ENCODE data around the gene KCNG2. TPM values are rescaled to one million over a fixed set of nuclear protein-coding genes. Genes with fewer than 3 reads are reported as not detected.

The KCNG2 gene
- total RNA-seq, 3 donors from 2014 or later (not counting 1 experiment from before 2014, with no cell fraction given), result not detected

DNA sequence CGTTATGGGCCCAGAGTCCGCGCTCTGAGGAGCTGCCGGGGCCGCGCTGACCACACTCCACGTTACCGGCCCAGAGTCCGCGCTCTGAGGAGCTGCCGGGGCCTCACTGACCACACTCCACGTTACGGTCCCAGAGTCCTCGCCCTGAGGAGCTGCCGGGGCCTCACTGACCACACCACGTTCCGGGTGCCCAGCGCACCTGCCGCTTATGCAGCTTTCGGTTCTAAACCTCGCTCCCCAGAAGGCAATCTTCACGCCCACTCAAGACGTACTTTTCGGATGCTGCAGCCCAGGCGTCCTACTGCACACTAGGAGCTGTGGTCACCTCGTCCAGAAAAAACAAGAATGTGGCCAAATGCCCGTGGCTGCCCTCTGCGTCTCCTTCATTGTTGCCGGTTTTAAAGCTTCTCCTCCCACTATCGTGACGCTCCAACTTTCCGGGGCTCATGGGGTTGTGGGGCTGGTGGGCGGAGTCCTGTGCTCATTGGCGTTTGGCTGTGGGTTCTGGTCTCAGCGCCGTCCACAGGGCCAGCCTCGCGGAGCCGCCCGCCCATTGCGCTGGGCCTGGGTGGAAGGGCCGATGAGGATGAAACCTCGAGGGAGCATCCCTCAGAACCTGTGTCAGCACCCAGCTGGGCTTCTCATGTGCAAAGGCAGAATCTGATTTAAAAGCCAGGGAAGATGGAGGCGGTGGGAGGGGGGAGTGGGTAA is 11.9 kb downstream of the KCNG2 start:
- no peak overlapping the region for H3K4me3 Mint-ChIP-seq
- Histone ChIP-seq H3K36me3 (ENCODE audit: control insufficient read depth, insufficient read depth, low read length) (no peaks in the 10 kb centered on the region), H3K27me3 (ENCODE audit: control insufficient read depth, insufficient read depth, low read length) (no peaks in the 10 kb centered on the region), H3K4me3 (ENCODE audit: low read length) (no peak overlapping the region), H3K4me1 (ENCODE audit: control insufficient read depth, insufficient read depth, low read length) (peaks cover 11% of the 10 kb centered on the region), H3K9me3 (ENCODE audit: control insufficient read depth, insufficient read depth, low read length) (no peaks in the 10 kb centered on the region), H3K27ac (ENCODE audit: low read length) (no peak overlapping the region)
- H3K36me3 Mint-ChIP-seq, result no peaks in the 10 kb centered on the region
- DNase-seq (no peak), ATAC-seq (no peak)
- H3K27me3 Mint-ChIP-seq (ENCODE audit: low read depth in 2 of 2), result no peaks in the 10 kb centered on the region
- WGBS (ENCODE audit: insufficient coverage), result 93% methylated on average over 39 of the region's 44 CpGs
- TF ChIP-seq, protein P1, sequence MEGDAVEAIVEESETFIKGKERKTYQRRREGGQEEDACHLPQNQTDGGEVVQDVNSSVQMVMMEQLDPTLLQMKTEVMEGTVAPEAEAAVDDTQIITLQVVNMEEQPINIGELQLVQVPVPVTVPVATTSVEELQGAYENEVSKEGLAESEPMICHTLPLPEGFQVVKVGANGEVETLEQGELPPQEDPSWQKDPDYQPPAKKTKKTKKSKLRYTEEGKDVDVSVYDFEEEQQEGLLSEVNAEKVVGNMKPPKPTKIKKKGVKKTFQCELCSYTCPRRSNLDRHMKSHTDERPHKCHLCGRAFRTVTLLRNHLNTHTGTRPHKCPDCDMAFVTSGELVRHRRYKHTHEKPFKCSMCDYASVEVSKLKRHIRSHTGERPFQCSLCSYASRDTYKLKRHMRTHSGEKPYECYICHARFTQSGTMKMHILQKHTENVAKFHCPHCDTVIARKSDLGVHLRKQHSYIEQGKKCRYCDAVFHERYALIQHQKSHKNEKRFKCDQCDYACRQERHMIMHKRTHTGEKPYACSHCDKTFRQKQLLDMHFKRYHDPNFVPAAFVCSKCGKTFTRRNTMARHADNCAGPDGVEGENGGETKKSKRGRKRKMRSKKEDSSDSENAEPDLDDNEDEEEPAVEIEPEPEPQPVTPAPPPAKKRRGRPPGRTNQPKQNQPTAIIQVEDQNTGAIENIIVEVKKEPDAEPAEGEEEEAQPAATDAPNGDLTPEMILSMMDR (IDR thresholded peaks at IDR 0.05), result no peak
- no peaks in the 10 kb centered on the region for H3K4me1 Mint-ChIP-seq
- intact Hi-C loops (cut with micrococcal nuclease), result no loop called here
- no peaks in the 10 kb centered on the region for H3K9me3 Mint-ChIP-seq
- no peak overlapping the region for H3K27ac Mint-ChIP-seq

DNA sequence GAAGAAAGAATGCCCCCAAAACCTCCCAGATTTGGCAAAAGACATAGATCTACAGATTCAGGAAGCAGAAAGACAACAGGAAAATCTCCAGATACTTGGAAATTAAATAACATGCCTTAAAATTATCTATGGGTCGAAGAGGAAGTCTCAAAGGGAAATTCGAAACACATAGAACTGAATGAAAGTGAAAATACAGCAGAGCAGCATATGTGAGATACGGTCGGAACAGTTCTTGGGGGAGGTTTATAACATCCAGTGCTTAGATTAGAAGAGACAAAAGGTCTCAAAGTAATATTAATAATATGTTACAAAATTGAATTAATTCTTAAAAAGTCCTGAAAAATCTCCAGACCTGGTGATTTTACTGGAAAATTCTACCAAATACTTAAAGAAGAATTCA is 14.3 kb downstream of the KCNG2 start:
- intact Hi-C loops (cut with micrococcal nuclease), result no loop called here
- ATAC-seq (no peak), DNase-seq (no peak)
- Histone ChIP-seq H3K27ac (ENCODE audit: low read length) (no peak overlapping the region), H3K4me3 (ENCODE audit: low read length) (no peak overlapping the region), H3K36me3 (ENCODE audit: control insufficient read depth, insufficient read depth, low read length) (no peaks in the 10 kb centered on the region), H3K27me3 (ENCODE audit: control insufficient read depth, insufficient read depth, low read length) (no peaks in the 10 kb centered on the region), H3K4me1 (ENCODE audit: control insufficient read depth, insufficient read depth, low read length) (no peaks in the 10 kb centered on the region), H3K9me3 (ENCODE audit: control insufficient read depth, insufficient read depth, low read length) (no peaks in the 10 kb centered on the region)
- WGBS (ENCODE audit: insufficient coverage), result 78% methylated on average over 4 of the region's 4 CpGs
- TF ChIP-seq, protein P1 (IDR thresholded peaks at IDR 0.05), result no peak
- Mint-ChIP-seq H3K36me3 (no peaks in the 10 kb centered on the region), H3K27ac (no peak overlapping the region), H3K4me3 (no peak overlapping the region), H3K4me1 (no peaks in the 10 kb centered on the region), H3K27me3 (ENCODE audit: low read depth in 2 of 2) (no peaks in the 10 kb centered on the region), H3K9me3 (no peaks in the 10 kb centered on the region)

DNA sequence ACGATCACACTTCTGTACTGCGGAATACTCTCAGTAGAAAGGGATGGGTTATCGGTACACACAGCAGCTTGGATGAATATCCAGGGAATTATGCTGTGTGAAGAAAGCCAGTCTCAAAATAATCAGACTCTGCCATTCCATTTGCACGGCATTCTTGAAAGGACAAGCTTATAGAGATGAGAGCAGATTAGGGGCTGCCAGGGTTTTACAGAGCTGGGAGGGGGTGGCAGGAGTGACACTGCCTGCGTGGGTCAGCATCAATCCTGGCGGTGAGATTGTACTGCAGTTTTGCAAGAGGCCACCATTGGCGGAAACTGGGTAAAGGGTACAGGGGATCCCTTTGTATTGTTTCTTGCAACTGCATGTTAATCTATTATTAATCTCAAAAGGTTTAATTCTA is 16.6 kb downstream of the KCNG2 start:
- 94% methylated on average over 7 of the region's 7 CpGs for WGBS (ENCODE audit: insufficient coverage)
- Mint-ChIP-seq H3K4me3 (no peak overlapping the region), H3K36me3 (no peaks in the 10 kb centered on the region), H3K9me3 (no peaks in the 10 kb centered on the region), H3K4me1 (peaks cover 0 to 5% of the 10 kb centered on the region in 2 donors), H3K27ac (no peak overlapping the region), H3K27me3 (ENCODE audit: low read depth in 2 of 2) (peaks cover 0 to 2% of the 10 kb centered on the region in 2 donors)
- no peak for DNase-seq
- TF ChIP-seq, protein P1 (IDR thresholded peaks at IDR 0.05), result no peak
- intact Hi-C loops (cut with micrococcal nuclease), result no loop called here
- Histone ChIP-seq H3K4me3 (ENCODE audit: low read length) (no peak overlapping the region), H3K27me3 (ENCODE audit: control insufficient read depth, insufficient read depth, low read length) (no peaks in the 10 kb centered on the region), H3K27ac (ENCODE audit: low read length) (no peak overlapping the region), H3K36me3 (ENCODE audit: control insufficient read depth, insufficient read depth, low read length) (no peaks in the 10 kb centered on the region), H3K4me1 (ENCODE audit: control insufficient read depth, insufficient read depth, low read length) (peaks cover 10% of the 10 kb centered on the region), H3K9me3 (ENCODE audit: control insufficient read depth, insufficient read depth, low read length) (no peaks in the 10 kb centered on the region)
- no peak for ATAC-seq

DNA sequence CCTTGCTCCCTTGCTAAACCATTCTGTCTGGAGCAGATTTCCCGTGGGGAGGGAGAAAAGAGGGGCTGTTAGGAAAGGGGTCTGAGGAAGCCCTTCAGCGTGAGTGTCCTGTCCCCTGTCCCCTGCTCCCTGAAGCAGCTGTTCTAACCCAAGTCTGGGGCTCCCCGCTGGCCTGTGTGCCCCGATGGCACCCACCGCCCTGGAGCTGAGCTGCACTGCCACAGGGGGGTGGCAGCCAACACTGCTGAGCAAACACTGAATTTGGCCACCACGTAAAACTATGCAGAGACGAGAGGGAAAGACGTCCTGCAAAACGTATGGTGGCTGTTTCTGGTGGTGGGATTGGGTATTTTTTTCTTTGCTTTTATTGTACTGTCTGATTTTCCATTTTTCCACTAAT is 17.9 kb downstream of the KCNG2 start:
- Mint-ChIP-seq H3K27ac (no peak overlapping the region), H3K9me3 (no peaks in the 10 kb centered on the region), H3K27me3 (ENCODE audit: low read depth in 2 of 2) (peaks cover 0 to 7% of the 10 kb centered on the region in 2 donors), H3K36me3 (no peaks in the 10 kb centered on the region), H3K4me3 (no peak overlapping the region), H3K4me1 (peaks cover 0 to 12% of the 10 kb centered on the region in 2 donors)
- no peak overlapping the region for H3K27ac ChIP-seq (ENCODE audit: low read length)
- WGBS (ENCODE audit: insufficient coverage), result 89% methylated on average over 9 of the region's 9 CpGs
- H3K27me3 ChIP-seq (ENCODE audit: control insufficient read depth, insufficient read depth, low read length), result no peaks in the 10 kb centered on the region
- no peaks in the 10 kb centered on the region for H3K36me3 ChIP-seq (ENCODE audit: control insufficient read depth, insufficient read depth, low read length)
- ATAC-seq (no peak), DNase-seq (no peak)
- H3K4me1 ChIP-seq (ENCODE audit: control insufficient read depth, insufficient read depth, low read length), result peaks cover 21% of the 10 kb centered on the region
- no peaks in the 10 kb centered on the region for H3K9me3 ChIP-seq (ENCODE audit: control insufficient read depth, insufficient read depth, low read length)
- intact Hi-C loops (cut with micrococcal nuclease), result no loop called here
- H3K4me3 ChIP-seq (ENCODE audit: low read length), result no peak overlapping the region
- TF ChIP-seq, protein P1 (IDR thresholded peaks at IDR 0.05), result no peak

Measured in natural killer cell (primary cell).